Measurements from ENCODE around the gene EME2.

EME2 gene

DNA sequence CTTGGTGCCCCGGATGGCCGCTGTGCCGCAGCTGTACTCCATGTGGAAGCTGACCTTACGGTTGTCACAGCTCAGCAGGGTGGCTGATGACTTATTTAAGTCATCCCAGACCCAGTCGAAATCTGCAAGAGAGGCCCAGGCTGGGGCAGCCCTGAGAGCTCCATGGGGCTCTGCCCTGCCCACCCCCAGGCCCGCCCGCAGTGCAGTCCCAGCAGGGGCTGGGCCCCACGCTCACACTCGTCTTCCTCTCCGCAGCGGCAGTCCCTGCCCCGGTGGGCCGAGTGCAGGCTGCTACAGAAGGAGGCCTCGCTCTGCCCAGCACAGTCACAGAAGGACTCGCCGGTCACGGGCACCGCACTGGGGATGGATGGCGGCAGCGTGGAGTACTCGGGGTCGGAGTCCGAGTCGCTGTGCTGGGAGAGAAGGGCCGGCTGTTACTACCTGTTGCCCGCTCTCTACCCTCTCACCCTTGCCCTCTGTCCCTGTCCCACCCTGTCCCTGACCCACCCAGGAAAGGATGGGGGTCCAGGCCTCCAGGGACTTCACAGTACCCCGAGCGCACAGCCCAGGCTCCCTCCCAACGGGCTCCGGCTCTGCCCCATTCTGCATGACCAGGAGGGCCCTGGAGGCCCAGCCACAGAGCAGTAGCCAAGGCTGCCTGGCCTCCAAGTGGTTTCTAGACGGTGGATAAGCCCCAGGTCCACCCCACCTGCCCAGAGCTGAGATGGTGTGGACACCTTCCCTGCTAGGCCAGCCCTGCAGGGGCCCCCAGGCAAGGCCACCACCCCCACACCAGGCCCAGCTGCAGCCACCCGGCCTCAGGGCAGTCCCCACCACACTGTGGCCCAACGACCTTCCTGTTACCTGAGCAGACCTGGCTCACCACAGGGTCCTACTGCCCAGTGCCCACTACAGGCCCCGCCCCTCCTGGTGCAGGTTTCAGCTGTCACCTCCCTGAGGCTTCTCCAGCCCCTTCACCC is 5.9 kb downstream of the EME2 start:
- no peak for DNase-seq (ENCODE audit: low read depth)

DNA sequence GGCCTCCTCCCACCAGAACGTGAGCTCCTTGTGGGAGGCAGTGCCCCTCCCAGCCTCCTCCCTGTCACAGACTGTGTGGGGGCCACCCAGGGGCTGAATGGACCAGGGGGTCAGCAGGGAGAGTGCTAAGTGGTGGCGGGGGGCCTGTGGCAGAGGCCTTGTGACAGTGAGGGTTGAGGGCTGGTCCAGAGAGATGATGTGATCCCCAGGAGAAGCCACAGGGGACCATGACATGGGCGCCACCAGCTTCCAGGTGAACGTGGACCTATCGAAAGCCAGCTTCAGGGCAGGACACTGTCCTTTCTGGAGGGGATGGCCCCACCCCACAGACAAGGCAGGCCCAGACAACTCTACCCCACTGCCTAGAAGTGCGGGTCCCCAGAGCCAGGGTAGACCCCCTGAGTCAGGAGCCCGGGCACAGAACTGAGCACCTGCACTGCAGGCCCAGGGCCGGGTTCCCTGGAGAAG is 6.7 kb downstream of the EME2 start:
- DNase-seq (ENCODE audit: low read depth): no peak

DNA sequence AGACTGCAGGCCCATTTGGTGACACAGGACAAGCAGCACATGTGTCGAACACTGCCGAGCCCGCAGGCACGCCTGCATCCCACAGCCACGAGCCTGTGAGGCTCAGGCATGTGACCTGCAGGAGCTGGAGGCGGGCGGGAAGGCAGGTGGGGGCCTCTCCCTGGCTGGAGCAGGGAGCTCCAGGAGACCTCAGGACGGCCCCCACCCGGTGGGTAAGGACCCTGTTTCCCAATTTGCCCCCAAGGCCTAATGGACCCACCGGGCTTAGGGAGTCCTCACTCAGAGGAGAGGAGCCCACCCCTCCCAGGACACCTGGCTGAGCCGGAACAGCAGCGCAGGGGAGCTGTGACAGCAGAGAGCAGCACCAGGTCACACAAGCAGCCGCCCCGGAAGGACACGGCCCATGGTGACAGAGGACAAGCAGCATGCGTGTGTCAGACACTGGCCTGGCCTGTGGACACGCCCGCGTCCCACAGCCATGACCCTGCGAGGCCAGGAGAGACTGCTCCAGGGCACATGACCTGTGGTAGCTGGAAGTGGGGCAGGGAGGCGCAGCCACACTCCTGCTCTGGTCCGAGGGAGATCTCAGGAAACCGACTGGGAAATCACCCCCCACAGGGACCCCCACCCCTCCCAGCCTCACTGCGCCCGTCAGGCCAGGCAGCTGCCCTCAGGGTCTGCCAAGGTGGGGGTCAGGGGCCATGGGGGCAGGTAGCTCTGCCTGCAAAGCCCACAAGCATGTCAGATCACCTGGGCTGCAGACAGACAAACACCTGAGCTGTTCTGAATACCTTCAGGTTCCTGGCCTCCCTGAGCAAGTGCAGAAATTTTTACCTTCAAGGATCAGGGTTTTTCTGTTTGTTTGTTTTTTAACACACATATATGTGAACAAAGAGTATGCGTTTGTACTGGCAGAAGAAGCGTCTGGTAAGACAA is 7.4 kb downstream of the EME2 start:
- no peak for DNase-seq (ENCODE audit: low read depth)

DNA sequence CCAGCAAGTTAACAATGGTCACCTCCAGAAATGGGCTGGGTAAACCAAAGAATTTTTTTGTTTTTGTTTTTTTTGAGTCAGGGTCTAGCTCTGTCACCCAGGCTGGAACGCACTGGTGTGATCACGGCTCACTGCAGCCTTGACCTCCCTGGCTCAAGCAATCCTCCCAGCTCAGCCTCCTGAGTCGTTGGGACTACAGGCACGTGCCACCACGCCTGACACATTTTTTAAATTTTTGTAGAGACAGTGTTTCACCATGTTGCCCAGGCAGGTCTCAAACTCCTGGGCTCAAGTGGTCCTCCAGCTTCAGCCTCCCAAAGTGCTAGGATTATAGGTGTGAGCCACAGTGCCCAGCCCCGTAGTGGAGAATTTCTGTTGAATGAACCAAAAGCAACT is 8.1 kb downstream of the EME2 start:
- DNase-seq (ENCODE audit: low read depth): no peak

DNA sequence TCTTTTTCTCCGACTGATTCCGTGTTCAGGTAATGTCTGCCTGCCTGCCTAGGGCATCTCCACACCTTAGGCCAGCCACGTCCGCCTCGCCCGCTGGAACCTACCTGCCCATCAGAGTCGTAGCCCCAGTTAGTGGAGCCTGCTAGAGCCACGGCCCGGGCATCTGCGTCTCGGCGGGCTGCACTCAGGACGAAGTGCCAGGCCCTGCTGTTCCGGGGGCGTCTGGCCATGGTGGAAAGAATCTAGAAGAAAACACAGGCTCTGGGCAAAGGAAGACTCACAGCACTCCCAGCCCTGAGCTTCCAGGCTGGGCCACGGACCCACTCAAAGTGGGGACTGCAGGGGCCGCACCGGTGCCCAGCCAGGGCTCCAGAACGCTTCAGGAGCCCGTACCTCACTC is 8.6 kb downstream of the EME2 start:
- no peak for DNase-seq (ENCODE audit: low read depth)

DNA sequence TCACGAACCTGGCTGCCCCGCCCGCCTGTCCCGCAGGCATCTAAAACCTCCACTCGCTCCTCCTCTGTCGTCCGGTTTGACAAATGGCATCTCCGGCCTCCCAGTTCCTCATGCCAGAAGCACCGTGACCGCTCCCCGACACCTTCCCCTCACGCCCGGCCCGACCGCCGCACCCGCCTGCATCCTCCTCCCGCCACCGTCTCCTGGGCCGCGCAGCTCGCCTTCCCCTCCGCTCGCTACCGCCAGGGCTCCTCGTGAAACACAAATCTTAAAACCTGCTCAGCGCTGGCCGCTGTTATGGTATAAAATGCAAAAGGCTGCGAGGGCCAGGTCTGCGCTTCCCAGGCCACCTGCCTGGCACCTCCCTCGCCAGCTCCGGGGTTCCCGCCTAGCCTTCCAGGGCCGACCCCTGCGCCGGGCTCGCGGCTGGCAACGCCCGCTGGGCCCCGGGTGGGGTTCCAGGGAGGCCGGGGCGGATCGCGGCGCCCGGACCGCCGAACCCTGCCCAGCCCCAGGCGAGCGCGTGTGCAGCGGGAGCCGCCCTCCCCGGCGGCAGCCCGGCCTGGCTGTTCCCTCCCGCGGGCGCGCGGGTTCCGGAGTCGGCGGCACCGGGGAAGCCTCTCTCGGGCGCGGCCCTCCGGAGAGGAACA is 9.3 kb downstream of the EME2 start:
- DNase-seq (ENCODE audit: low read depth): no peak

DNA sequence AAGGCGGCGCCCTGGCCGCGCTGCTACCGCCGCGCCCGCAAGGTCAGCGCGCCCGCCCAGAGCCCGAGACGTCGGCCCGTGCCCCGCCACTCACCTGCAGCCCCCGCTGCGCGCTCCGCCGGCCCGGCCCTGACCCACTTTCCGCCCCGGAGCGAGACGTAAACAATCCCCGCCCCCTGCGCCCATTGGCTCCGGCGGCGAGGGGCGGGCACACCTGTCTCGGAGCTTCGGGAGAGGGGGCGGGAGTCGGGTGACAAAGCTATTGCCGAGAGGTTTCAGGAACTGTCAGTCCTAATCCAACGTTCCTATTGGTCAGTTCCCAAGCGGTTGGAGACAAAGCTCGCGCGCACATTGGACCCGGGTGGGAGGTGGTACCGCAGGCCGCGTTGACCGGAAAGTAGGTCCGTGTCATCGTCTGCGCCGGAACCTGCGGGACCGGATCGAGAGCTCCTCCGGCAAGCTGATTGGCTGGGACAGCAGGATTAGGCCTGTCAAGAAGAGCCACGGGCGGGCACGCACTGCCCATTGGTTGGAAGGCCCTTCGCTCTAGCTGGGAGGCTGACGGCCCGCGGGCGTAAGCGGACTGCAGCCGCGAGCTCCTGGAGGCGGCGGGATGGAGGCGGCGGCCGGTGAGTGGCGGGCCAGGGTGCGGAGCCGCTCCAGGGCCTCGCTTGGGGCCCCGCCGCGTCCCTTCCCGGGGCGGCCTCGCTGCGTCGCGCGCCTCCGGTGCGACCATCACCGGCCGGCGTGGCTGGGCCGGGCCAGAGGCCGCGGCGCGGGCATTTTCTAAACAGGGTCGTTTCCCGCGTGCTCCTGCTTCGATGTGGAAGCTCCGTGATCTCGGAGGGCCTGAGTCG is 10.0 kb downstream of the EME2 start, which contains the start of the genes NUBP2 and SPSB3:
Gene NUBP2, plus strand, starts transcription at position 553 of the 857 bp plus-strand sequence. Its CDS starts 61 bp downstream, at position 614.
Gene SPSB3, minus strand, starts transcription at position 164 of the 857 bp plus-strand sequence. CDS start 1,088 bp downstream, outside the sequence.
- peak; percentile 100 for DNase-seq (ENCODE audit: low read depth)

DNA sequence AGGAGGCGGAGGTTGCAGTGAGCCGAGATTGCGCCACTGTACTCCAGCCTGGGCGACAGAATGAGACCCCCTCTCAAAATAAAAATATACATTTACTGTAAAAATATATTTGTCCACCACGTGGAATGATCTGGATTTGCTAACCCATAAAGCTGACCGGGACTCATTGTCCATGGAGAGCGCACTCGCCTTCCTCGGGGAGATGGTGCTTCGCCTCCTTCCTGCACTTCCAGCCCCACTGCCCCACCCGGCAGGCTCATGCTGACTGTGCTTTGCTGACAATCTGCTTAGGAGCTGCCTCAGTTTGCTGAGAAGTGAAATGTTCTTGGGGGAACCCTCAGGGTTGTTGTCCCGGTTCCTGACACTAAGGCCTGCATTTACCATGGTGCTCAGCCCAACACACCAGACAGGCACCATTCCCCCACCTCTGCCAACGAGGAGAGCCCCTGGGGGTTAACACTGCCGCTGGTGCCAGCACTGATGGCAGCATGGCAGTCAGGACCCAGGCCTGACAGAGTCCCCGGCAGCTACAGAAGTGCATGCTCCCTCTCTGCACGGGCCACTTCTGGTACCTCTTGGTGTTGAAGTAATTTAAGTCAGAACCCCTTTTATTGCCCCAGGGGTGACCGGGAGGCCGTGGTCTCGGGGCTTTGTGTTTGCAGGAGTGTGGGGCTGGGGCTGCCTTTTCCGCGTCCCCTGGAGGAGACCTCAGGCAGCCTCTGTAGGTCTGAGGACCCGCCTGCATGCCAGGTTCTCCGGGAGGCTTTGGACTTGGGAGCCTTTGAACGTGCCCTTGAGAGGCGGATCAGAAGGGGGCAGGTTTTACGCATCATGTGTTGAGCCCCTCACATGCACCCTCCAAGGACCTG is 12.6 kb downstream of the EME2 start:
- DNase-seq (ENCODE audit: low read depth): no peak

DNA sequence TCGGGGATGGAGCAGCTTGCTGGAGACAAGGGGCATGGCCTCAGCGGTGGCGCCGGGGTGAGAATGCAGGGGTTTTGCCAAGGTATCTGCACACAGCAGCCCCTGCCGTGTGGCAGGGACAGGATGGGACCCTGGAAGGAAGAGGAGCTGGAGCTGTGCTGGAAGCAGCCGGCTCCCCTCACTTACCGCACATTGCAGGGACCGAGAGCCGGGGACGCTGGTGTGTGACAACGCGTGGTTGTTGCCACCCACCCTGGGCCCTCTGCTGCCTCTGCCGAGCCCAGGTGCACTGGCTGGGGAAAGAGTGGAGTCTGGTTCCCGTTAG is 13.2 kb downstream of the EME2 start:
- no peak for DNase-seq (ENCODE audit: low read depth)

DNA sequence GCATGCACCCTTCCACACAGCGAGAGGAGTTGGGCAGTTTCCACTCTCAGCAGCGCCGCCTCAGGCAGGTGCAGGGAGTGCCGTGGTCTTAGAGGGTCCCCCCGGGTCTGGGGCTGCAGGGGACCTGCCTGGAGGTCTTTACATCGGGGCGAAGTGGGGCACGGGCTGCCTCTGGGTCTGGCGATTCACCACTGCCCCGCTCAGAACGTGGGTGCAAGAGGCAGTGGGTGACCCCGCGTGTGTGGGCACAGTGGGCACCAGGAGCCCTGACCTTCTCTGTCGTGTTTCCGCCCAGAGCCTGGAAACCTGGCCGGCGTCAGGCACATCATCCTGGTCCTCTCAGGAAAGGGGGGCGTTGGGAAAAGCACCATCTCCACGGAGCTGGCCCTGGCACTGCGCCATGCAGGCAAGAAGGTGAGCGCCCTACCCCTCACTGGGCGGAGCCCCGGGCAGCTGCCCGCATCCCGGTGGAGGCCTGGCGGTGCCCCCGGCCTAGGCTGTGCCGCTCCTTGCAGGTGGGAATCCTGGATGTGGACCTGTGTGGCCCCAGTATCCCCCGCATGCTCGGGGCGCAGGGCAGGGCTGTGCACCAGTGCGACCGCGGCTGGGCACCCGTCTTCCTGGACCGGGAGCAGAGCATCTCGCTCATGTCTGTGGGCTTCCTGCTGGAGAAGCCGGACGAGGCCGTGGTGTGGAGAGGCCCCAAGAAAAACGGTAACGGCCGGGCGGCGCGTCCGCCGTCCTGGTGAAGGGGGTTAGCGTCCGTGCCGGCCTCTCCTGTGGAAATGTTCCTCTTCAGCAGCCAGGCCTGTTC is 13.8 kb downstream of the EME2 start:
- no peak for DNase-seq (ENCODE audit: low read depth)

DNA sequence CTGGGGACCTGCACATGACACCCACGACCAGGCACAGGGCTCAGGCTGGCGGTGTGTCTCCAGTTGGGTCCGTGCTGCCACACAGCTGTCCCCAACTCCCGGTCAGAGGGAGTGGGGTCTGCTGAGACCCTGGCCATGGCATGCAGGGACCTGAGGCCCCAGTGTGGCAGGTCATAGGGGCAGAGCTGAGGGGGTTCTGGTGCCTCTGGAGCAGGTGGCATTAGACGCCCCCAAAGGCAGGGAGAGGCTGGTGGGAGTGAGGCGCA is 14.4 kb downstream of the EME2 start:
- DNase-seq (ENCODE audit: low read depth): no peak

DNA sequence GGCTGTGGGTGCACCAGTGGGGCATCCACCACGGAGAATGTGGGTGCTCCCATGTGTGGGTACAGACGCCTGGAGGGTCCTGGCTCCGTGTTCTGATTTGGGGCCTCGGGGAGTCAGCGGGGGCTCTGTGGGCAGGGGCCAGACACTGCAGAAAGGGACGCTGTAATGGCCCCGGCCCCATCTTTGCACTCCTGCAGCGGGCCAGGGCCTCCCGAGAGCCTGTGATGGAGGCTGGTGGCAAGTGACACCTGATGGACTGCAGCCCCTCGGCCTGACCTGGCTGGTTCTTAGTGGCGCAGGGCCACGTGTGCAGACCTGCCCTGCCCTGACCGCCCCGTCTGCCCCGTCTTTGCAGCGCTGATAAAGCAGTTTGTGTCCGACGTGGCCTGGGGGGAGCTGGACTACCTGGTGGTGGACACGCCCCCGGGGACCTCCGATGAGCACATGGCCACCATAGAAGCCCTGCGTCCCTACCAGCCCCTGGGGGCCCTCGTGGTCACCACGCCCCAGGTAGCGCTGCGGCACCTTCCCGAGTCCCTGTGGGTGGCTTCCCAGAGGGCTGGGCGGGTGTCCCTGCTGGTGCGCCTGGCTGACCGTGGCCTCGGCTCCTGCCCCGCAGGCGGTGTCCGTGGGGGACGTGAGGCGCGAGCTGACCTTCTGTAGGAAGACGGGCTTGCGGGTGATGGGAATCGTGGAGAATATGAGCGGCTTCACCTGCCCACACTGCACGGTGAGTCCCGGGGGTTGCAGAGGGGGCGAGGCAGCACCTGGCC is 14.9 kb downstream of the EME2 start:
- no peak for DNase-seq (ENCODE audit: low read depth)

DNA sequence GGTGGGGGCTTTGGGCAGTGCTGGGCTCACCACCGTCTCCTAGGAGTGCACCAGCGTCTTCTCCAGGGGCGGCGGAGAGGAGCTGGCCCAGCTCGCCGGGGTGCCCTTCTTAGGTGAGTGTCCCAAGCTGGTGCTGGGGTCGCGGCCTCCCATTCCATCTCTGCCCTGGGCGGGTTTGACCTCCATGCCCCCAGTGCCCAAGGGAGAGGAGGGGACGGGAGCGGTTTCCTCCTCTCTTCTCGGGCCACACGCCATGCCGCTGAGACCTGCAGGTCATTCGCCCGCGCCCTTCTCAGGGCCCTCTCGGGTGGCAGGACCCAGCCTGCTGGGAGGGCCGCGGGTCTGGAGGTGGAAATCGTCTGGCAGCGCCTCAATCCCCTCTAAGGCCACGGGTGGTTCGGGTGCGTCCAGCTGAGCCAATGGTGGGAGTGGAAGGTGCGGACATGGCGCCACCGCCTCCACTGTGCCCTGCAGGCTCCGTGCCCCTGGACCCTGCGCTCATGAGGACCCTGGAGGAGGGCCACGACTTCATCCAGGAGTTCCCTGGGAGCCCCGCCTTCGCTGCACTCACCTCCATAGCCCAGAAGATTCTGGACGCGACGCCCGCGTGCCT is 15.6 kb downstream of the EME2 start:
- DNase-seq (ENCODE audit: low read depth): no peak

DNA sequence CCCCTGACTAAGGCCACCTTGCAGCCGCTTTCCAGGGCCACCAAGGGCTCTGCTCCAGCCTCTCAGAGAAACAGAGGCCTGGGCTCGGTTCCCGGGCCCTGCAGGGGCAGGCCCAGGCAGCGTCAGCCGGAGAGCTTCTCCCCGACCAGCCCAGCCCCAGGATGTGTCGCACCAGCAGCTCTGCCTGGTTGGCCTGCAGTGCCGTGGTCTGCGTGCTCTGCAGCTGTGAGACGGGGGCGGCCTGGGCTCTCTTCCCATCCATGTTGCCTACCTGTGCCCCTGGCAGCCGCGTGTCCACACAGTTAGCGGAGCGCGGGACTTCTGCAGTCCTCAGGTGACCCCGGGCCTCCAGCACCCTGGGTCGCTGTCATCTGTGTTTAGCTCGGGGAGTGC is 16.1 kb downstream of the EME2 start:
- DNase-seq (ENCODE audit: low read depth): no peak

DNA sequence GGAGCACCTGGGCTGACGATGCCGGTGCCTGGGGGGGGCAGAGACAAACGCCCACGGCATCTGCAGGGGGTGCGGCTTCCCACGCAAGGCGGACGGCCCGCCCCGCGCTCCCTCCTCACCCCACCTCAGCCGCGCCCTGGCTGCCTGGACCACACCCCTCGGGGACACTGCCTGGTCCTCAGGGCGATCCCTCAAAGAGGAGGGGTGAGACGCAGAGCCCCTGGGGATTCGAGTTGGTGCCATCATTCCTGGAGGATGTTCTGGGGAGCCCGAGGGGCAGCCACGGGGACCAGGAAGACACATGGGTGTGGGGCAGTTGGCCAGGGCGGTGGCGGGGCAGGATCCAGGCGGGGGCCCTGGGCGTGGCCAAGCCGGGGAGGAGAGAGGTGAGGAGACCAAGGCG is 17.0 kb downstream of the EME2 start:
- no peak for DNase-seq (ENCODE audit: low read depth)

DNA sequence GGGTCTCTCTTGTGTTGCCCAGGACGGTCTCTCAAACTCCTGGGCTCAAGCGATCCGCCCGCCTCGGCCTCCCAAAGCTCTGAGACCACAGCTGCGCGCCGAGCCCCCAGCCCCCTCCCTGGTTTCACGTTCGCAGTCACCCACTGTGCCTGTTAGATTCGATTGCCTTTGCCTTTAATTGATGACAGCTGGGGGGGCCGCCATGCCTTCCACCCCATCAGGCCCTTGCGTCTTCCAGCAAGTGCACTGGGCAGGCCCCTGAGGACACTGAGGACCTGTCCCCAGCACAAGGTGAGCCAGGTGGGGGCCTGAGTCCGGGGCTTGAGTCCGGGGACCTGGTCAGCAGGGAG is 17.6 kb downstream of the EME2 start:
- no peak for DNase-seq (ENCODE audit: low read depth)

DNA sequence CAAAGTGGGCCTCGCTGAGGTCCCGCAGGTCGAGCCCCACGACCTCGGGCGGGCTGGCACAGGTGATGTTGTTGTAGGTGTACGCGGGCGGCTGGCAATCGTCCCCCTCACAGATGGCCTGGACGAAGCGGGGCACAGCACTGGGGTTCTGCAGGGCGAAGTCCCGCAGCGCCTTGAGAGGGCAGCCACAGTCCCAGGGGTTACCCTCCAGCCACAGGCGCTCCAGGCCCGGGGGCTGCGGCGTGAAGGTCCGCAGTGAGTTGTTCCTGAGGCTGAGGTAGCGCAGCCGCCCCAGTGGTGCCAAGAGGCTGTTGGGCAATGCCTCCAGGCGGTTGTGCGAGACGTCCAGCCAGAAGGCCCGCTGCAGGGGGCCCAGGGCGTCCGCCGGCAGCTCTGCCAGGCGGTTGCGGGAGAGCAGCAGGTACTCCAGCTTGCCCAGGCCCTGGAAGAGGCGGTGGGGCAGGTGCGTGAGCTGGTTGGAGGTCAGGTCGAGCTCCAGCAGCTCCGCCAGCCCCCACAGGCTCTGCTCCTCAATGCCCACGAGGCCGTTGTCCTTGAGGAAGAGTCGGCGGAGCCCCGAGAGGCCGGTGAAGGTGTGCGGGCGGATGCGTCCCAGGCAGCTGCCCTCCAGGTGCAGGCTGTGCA is 18.1 kb downstream of the EME2 start:
- no peak for DNase-seq (ENCODE audit: low read depth)

Data from fibroblast of gingiva (primary cell).